Measurements from ENCODE around the gene LRRC8B. TPM values are rescaled to one million over a fixed set of nuclear protein-coding genes. Genes with fewer than 3 reads are reported as not detected.
"Not testable (repeated sequence)": the region's sequence is repeated elsewhere in the genome, so short reads cannot be mapped to it uniquely, and the experiment has no call there.

LRRC8B gene
- total RNA-seq, 1 donor from 2014 or later = 6.4 TPM

- no peaks in the 10 kb centered on the region for H3K9me3 Mint-ChIP-seq (ENCODE audit: unreplicated experiment)
- Histone ChIP-seq H3K4me1 (ENCODE audit: insufficient read depth, low read length) (peaks cover 23% of the 10 kb centered on the region), H4K20me1 (ENCODE audit: insufficient read depth, low read length) (no peaks in the 10 kb centered on the region), H3K36me3 (ENCODE audit: insufficient read depth, low read length) (no peaks in the 10 kb centered on the region), H3K79me2 (ENCODE audit: insufficient read depth, low read length) (no peaks in the 10 kb centered on the region), H3K4me3 (ENCODE audit: insufficient read depth, low read depth, low read length) (no peak overlapping the region), H3K9me3 (ENCODE audit: insufficient read depth, low read depth, low read length) (no peaks in the 10 kb centered on the region), H3K4me2 (ENCODE audit: low read length) (no peak overlapping the region), H3K27ac (ENCODE audit: low read depth, low read length) (no peak overlapping the region), H3K27me3 (ENCODE audit: insufficient read depth, low read length) (peaks cover 2% of the 10 kb centered on the region), H2AFZ (ENCODE audit: low read depth, low read length) (no peak overlapping the region), H3K9ac (ENCODE audit: low read length) (no peak overlapping the region)
- H3K27me3 Mint-ChIP-seq (ENCODE audit: low read depth, unreplicated experiment) = no peaks in the 10 kb centered on the region
- no peak overlapping the region for H3K27ac Mint-ChIP-seq (ENCODE audit: unreplicated experiment)
- TF ChIP-seq CTCF (IDR thresholded peaks at IDR 0.05; ENCODE audit: insufficient read depth, low read depth, low read length) (peak; percentile 50), EZH2 (IDR thresholded peaks at IDR 0.05; ENCODE audit: insufficient read depth, low read length) (no peak)
- no peaks in the 10 kb centered on the region for H3K36me3 Mint-ChIP-seq (ENCODE audit: low read depth, unreplicated experiment)
- H3K4me3 Mint-ChIP-seq (ENCODE audit: unreplicated experiment) = no peak overlapping the region
- FAIRE-seq = no peak
- DNase-seq (ENCODE audit: low read depth) = no peak
- H3K4me1 Mint-ChIP-seq (ENCODE audit: low read depth, unreplicated experiment) = peaks cover 8% of the 10 kb centered on the region
These were observed 4.8 kb upstream of the LRRC8B start for GRCh38 chr1:89519779-89520358.

DNA sequence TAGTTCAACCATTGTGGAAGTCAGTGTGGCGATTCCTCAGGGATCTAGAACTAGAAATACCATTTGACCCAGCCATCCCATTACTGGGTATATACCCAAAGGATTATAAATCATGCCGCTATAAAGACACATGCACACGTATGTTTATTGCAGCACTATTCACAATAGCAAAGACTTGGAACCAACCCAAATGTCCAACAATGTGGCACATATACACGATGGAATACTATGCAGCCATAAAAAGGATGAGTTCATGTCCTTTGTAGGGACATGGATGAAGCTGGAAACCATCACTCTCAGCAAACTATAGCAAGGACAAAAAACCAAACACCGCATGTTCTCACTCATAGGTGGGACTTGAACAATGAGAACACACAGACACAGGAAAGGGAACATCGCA, 2.7 kb upstream of the LRRC8B start:
- not testable (repeated sequence) for H4K20me1 ChIP-seq (ENCODE audit: insufficient read depth, low read length); H3K36me3 Mint-ChIP-seq (ENCODE audit: low read depth, unreplicated experiment); H3K36me3 ChIP-seq (ENCODE audit: insufficient read depth, low read length); H3K79me2 ChIP-seq (ENCODE audit: insufficient read depth, low read length); H3K4me3 Mint-ChIP-seq (ENCODE audit: unreplicated experiment); FAIRE-seq; H3K4me1 Mint-ChIP-seq (ENCODE audit: low read depth, unreplicated experiment); H3K27ac ChIP-seq (ENCODE audit: low read depth, low read length); H3K9me3 Mint-ChIP-seq (ENCODE audit: unreplicated experiment); H3K4me3 ChIP-seq (ENCODE audit: insufficient read depth, low read depth, low read length); H3K4me2 ChIP-seq (ENCODE audit: low read length); H3K27ac Mint-ChIP-seq (ENCODE audit: unreplicated experiment); DNase-seq (ENCODE audit: low read depth); H3K27me3 ChIP-seq (ENCODE audit: insufficient read depth, low read length); H3K9me3 ChIP-seq (ENCODE audit: insufficient read depth, low read depth, low read length); H3K27me3 Mint-ChIP-seq (ENCODE audit: low read depth, unreplicated experiment); H3K9ac ChIP-seq (ENCODE audit: low read length); H2AFZ ChIP-seq (ENCODE audit: low read depth, low read length)
- H3K4me1 ChIP-seq (ENCODE audit: insufficient read depth, low read length) = peaks cover 21% of the 10 kb centered on the region

- Histone ChIP-seq H3K9ac (ENCODE audit: low read length) (peak overlapping the region; percentile 85), H3K27ac (ENCODE audit: low read depth, low read length) (peak overlapping the region; percentile 73), H3K27me3 (ENCODE audit: insufficient read depth, low read length) (peaks cover 2% of the 10 kb centered on the region), H3K4me1 (ENCODE audit: insufficient read depth, low read length) (peaks cover 17% of the 10 kb centered on the region), H3K9me3 (ENCODE audit: insufficient read depth, low read depth, low read length) (no peaks in the 10 kb centered on the region), H3K79me2 (ENCODE audit: insufficient read depth, low read length) (no peaks in the 10 kb centered on the region), H2AFZ (ENCODE audit: low read depth, low read length) (peak overlapping the region; percentile 98), H3K4me2 (ENCODE audit: low read length) (peak overlapping the region; percentile 99), H4K20me1 (ENCODE audit: insufficient read depth, low read length) (no peaks in the 10 kb centered on the region), H3K4me3 (ENCODE audit: insufficient read depth, low read depth, low read length) (peak overlapping the region; percentile 84), H3K36me3 (ENCODE audit: insufficient read depth, low read length) (no peaks in the 10 kb centered on the region)
- no peaks in the 10 kb centered on the region for H3K9me3 Mint-ChIP-seq (ENCODE audit: unreplicated experiment)
- H3K36me3 Mint-ChIP-seq (ENCODE audit: low read depth, unreplicated experiment) = no peaks in the 10 kb centered on the region
- no peak overlapping the region for H3K27ac Mint-ChIP-seq (ENCODE audit: unreplicated experiment)
- FAIRE-seq = no peak
- H3K4me3 Mint-ChIP-seq (ENCODE audit: unreplicated experiment) = peak overlapping the region; percentile 85
- H3K4me1 Mint-ChIP-seq (ENCODE audit: low read depth, unreplicated experiment) = peaks cover 4% of the 10 kb centered on the region
- H3K27me3 Mint-ChIP-seq (ENCODE audit: low read depth, unreplicated experiment) = no peaks in the 10 kb centered on the region
- no peak for TF ChIP-seq EZH2 (IDR thresholded peaks at IDR 0.05; ENCODE audit: insufficient read depth, low read length)
- TF ChIP-seq CTCF (IDR thresholded peaks at IDR 0.05; ENCODE audit: insufficient read depth, low read depth, low read length) = no peak
- DNase-seq (ENCODE audit: low read depth) = peak; percentile 46
These were observed 859 bp upstream of the LRRC8B start for GRCh38 chr1:89523572-89524368.

Data from astrocyte (in vitro differentiated cells and primary cell).